CD14-positive monocyte (primary cell): ENCODE data around the gene DNAJC7. TPM values are rescaled to one million over a fixed set of nuclear protein-coding genes. Genes with fewer than 3 reads are reported as not detected.

ENCODE experiments used
- DNase-seq, 3 donors: peaks; one replicate each; pipeline ENCODE4 v3.0.0-alpha.2; 2011 to 2022
- H2AFZ ChIP-seq: 2 replicates; pipeline ENCODE4 v1.6.0; 2012; ENCODE audit warnings: mild to moderate bottlenecking, low read depth, low read length, inconsistent platforms; ENCODE audit not compliant: insufficient read depth, poor library complexity, severe bottlenecking
- H3K27ac ChIP-seq, 2 donors: 1 replicate in 1 of 2; 2 replicates in 1 of 2; pipeline ENCODE4 v1.5.1; 2012 to 2013; ENCODE audit warnings: low read length in 2 of 2, control low read depth in 1 of 2, inconsistent platforms in 1 of 2, low read depth in 1 of 2, mild to moderate bottlenecking in 1 of 2
- H3K27me3 ChIP-seq, 2 donors: one replicate each; pipeline versions ENCODE4 v1.6.0 to v1.6.1; 2011 to 2013; ENCODE audit warnings: low read length in 2 of 2; ENCODE audit not compliant: control insufficient read depth in 2 of 2, insufficient read depth in 2 of 2
- H3K36me3 ChIP-seq, 2 donors: replicated peaks in 1 of 2; 1 replicate in 1 of 2; 2 replicates in 1 of 2; pipeline versions ENCODE4 v1.5.1 to v1.6.1; 2012 to 2013; ENCODE audit warnings: low read length in 2 of 2, control low read depth in 1 of 2, inconsistent platforms in 1 of 2, mild to moderate bottlenecking in 1 of 2; ENCODE audit not compliant: insufficient read depth in 2 of 2, control insufficient read depth in 1 of 2
- H3K4me1 ChIP-seq, 2 donors: 1 replicate in 1 of 2; 2 replicates in 1 of 2; pipeline versions ENCODE4 v1.5.1 to v1.6.1; 2012 to 2013; ENCODE audit warnings: low read length in 2 of 2, control low read depth in 1 of 2, inconsistent platforms in 1 of 2, mild to moderate bottlenecking in 1 of 2, moderate library complexity in 1 of 2; ENCODE audit not compliant: insufficient read depth in 2 of 2, control insufficient read depth in 1 of 2
- H3K4me2 ChIP-seq: replicated peaks from 2 replicates; pipeline ENCODE3; 2012; ENCODE audit warnings: low read length, moderate library complexity, mild to moderate bottlenecking; ENCODE audit not compliant: poor library complexity, severe bottlenecking; ENCODE audit errors: extremely low read depth
- H3K4me3 ChIP-seq, 3 experiments: fragments of 200-600 bp in 1 of 3; sonication (generic) in 1 of 3; replicated peaks in 1 of 3; 1 replicate in 2 of 3; 2 replicates in 1 of 3; pipeline ENCODE4 v1.5.1; 2011 to 2013; ENCODE audit warnings: low read length in 3 of 3, mild to moderate bottlenecking in 3 of 3, control low read depth in 2 of 3, low read depth in 2 of 3, inconsistent platforms in 1 of 3, moderate library complexity in 1 of 3
- H3K79me2 ChIP-seq: 2 replicates; pipeline ENCODE4 v1.6.0; 2012; ENCODE audit warnings: mild to moderate bottlenecking, control low read depth, inconsistent platforms, low read length, moderate library complexity; ENCODE audit not compliant: insufficient read depth
- H3K9ac ChIP-seq: 2 replicates; pipeline ENCODE4 v1.6.0; 2017; ENCODE audit warnings: low read length, mild to moderate bottlenecking; ENCODE audit not compliant: insufficient read depth, poor library complexity, severe bottlenecking
- H3K9me3 ChIP-seq, 2 donors: replicated peaks in 1 of 2; 1 replicate in 1 of 2; 2 replicates in 1 of 2; pipeline versions ENCODE4 v1.5.1 to v1.6.1; 2012 to 2013; ENCODE audit warnings: low read length in 2 of 2, control low read depth in 1 of 2; ENCODE audit not compliant: control insufficient read depth in 1 of 2, insufficient read depth in 1 of 2
- H4K20me1 ChIP-seq: 2 replicates; pipeline ENCODE4 v1.6.0; 2012; ENCODE audit warnings: mild to moderate bottlenecking, low read length, control low read depth, moderate library complexity; ENCODE audit not compliant: insufficient read depth
- H3K27ac Mint-ChIP-seq, 7 donors: one replicate each; pipeline ENCODE4 v1.8.0; 2020; ENCODE audit warnings: mild to moderate bottlenecking in 7 of 7, mixed read lengths in 7 of 7, moderate library complexity in 6 of 7, inconsistent platforms in 2 of 7
- H3K27me3 Mint-ChIP-seq, 3 donors: one replicate each; pipeline ENCODE4 v1.8.0; 2021 to 2022; ENCODE audit warnings: low read depth in 3 of 3, mild to moderate bottlenecking in 3 of 3, mixed read lengths in 3 of 3, moderate library complexity in 3 of 3, inconsistent platforms in 1 of 3
- H3K36me3 Mint-ChIP-seq, 2 donors: one replicate each; pipeline ENCODE4 v1.8.0; 2020; ENCODE audit warnings: mixed read lengths in 2 of 2, inconsistent platforms in 1 of 2, mild to moderate bottlenecking in 1 of 2
- H3K4me1 Mint-ChIP-seq: one replicate; pipeline ENCODE4 v1.8.0; 2020; ENCODE audit warnings: mild to moderate bottlenecking, mixed read lengths
- H3K4me3 Mint-ChIP-seq, 2 donors: one replicate each; pipeline ENCODE4 v1.8.0; 2020; ENCODE audit warnings: mild to moderate bottlenecking in 2 of 2, mixed read lengths in 2 of 2, moderate library complexity in 1 of 2
- H3K9me3 Mint-ChIP-seq, 7 donors: one replicate each; pipeline ENCODE4 v1.8.0; 2020 to 2022; ENCODE audit warnings: mixed read lengths in 7 of 7, mild to moderate bottlenecking in 6 of 7, moderate library complexity in 6 of 7, inconsistent platforms in 2 of 7
- CTCF ChIP-seq: fragments of 200-600 bp; IDR thresholded peaks from one replicate; pipeline ENCODE4 v1.8.0; 2022; ENCODE audit warnings: antibody characterized with exemption, mild to moderate bottlenecking
- WGBS: methylation state at CpG from one replicate; pipeline ENCODE4 v1.1.5; 2013; ENCODE audit warnings: missing lambda C conversion rate; ENCODE audit not compliant: insufficient coverage; 5-methylcytosine and 5-hydroxymethylcytosine counted together
- intact Hi-C, 2 donors: fragments of 100-400 bp; cut with micrococcal nuclease; formaldehyde crosslinking; loops; one replicate each; pipeline versions ENCODE4 v1.15.0 to v1.15.1; 2023
- polyA plus RNA-seq, 3 donors: library from polyadenylated mRNA; depleted of rRNA in 1 of 3; unstranded in 2 of 3; stranded (reverse) in 1 of 3; fragments of 300-500 nt in 2 of 3; fragments of >200 nt in 1 of 3; fragmentation: Illumina TruSeq in 2 of 3; gene quantifications; 1 replicate in 2 of 3; 2 replicates in 1 of 3; pipeline ENCODE4 v1.2.3, GENCODE V29; 2012 to 2021

Gene DNAJC7
- polyA plus RNA-seq, 3 donors: 29.1 to 79.7 (median 59.6) TPM

DNA sequence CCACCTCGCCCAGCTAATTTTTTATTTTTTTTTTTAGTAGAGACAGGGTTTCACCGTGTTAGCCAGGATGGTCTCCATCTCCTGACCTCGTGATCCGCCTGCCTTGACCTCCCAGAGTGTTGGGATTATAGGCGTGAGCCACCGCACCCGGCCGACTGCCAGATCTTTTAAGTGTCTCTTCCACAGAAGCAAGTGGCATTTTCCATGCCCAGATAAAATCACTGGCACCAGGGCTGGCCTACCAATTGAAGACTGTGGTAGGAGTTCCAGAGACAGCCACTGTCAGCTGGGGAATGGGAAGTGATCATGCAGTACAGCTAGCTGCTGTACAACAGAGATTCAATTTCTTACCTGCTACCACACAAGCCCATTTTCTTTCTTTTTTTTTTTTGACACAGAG lies 32.8 kb downstream of the DNAJC7 start:
- no peak for TF ChIP-seq CTCF
- H3K27ac Mint-ChIP-seq: peak overlapping the region in 2 of 7 donors; percentile 2 to 55
- H3K9ac ChIP-seq: no peak overlapping the region
- no peaks in the 10 kb centered on the region for H3K4me1 ChIP-seq
- no peaks in the 10 kb centered on the region for H3K4me1 Mint-ChIP-seq
- H3K27me3 Mint-ChIP-seq: peaks cover 0 to 1% (median 0%) of the 10 kb centered on the region in 3 donors
- intact Hi-C loops: no loop called here
- H3K9me3 Mint-ChIP-seq: peaks cover 0 to 3% (median 0%) of the 10 kb centered on the region in 7 donors
- no peak for DNase-seq
- no peaks in the 10 kb centered on the region for H3K9me3 ChIP-seq
- H3K4me2 ChIP-seq: no peak overlapping the region
- H3K36me3 Mint-ChIP-seq: peaks cover 86 to 100% of the 10 kb centered on the region in 2 donors
- no peak overlapping the region for H2AFZ ChIP-seq
- no peak overlapping the region for H3K4me3 ChIP-seq
- H4K20me1 ChIP-seq: peaks cover 39% of the 10 kb centered on the region
- H3K79me2 ChIP-seq: no peaks in the 10 kb centered on the region
- peaks cover 91 to 97% of the 10 kb centered on the region in 2 donors for H3K36me3 ChIP-seq
- 91% methylated on average over 8 of the region's 8 CpGs for WGBS
- H3K4me3 Mint-ChIP-seq: no peak overlapping the region
- no peaks in the 10 kb centered on the region for H3K27me3 ChIP-seq
- H3K27ac ChIP-seq: no peak overlapping the region

- Mint-ChIP-seq H3K36me3 (peaks cover 78 to 97% of the 10 kb centered on the region in 2 donors), H3K9me3 (peaks cover 0 to 3% (median 0%) of the 10 kb centered on the region in 7 donors), H3K4me1 (no peaks in the 10 kb centered on the region), H3K4me3 (no peak overlapping the region), H3K27me3 (peaks cover 0 to 2% (median 0%) of the 10 kb centered on the region in 3 donors), H3K27ac (peak overlapping the region in 2 of 7 donors; percentile 7 to 48)
- Histone ChIP-seq H2AFZ (no peak overlapping the region), H3K9ac (no peak overlapping the region), H3K4me3 (no peak overlapping the region), H3K27ac (no peak overlapping the region), H3K4me1 (no peaks in the 10 kb centered on the region), H3K4me2 (no peak overlapping the region), H3K9me3 (no peaks in the 10 kb centered on the region), H3K79me2 (no peaks in the 10 kb centered on the region), H3K36me3 (peaks cover 86 to 92% of the 10 kb centered on the region in 2 donors), H3K27me3 (no peaks in the 10 kb centered on the region), H4K20me1 (peaks cover 29% of the 10 kb centered on the region)
- no peak for TF ChIP-seq CTCF
- WGBS: 96% methylated on average over 9 of the region's 14 CpGs
- intact Hi-C loops: no loop called here
- DNase-seq: no peak
These were observed 35.0 kb downstream of the DNAJC7 start for GRCh38 chr17:41982026-41982760.
